ENCODE measurements around the gene RFNG. TPM values are rescaled to one million over a fixed set of nuclear protein-coding genes. Genes with fewer than 3 reads are reported as not detected.
A peak's percentile ranks its signal among the peaks of the same experiment; 100 is the strongest.

RFNG gene
- total and polyA plus RNA-seq, 2 of the 13 experiments (the other 11 are each of a cell fraction or from before 2014, with no cell fraction given), result 61.4 to 64.0 TPM

- TF ChIP-seq ELF1 (CRISPR knock-in tag; IDR thresholded peaks at IDR 0.05) (peak; percentile 35; the same call in 1 of the 2 replicates), U2AF1 (optimal IDR thresholded peaks at IDR 0.05; ENCODE audit: low read depth, low read length) (no peak), HHEX (CRISPR knock-in tag; IDR thresholded peaks at IDR 0.05) (no peak), ARID3A (IDR thresholded peaks at IDR 0.05; ENCODE audit: low read depth, low read length) (no peak), STAT5B (CRISPR knock-in tag; IDR thresholded peaks at IDR 0.05) (peak; percentile 95), ZNF512B (CRISPR knock-in tag; IDR thresholded peaks at IDR 0.05; ENCODE audit: borderline replicate concordance) (no peak), KAT7 (CRISPR knock-in tag; IDR thresholded peaks at IDR 0.05; ENCODE audit: borderline replicate concordance) (peak; percentile 99), ISX (CRISPR knock-in tag; conservative IDR thresholded peaks at IDR 0.05) (no peak), ZNF749 (CRISPR knock-in tag; IDR thresholded peaks at IDR 0.05; ENCODE audit: borderline replicate concordance) (peak; percentile 95; the same call in 1 of the 2 replicates), ZNF672 (CRISPR knock-in tag; IDR thresholded peaks at IDR 0.05) (no peak; the same call in 1 of the 2 replicates), ZNF496 (CRISPR knock-in tag; IDR thresholded peaks at IDR 0.05; ENCODE audit: insufficient replicate concordance) (no peak), THAP9 (CRISPR knock-in tag; IDR thresholded peaks at IDR 0.05; ENCODE audit: borderline replicate concordance) (peak; percentile 77), ZNF562 (CRISPR knock-in tag; IDR thresholded peaks at IDR 0.05; ENCODE audit: borderline replicate concordance) (no peak; the same call in 1 of the 2 replicates), ZBTB34 (CRISPR knock-in tag; IDR thresholded peaks at IDR 0.05) (peak; percentile 70; the same call in 1 of the 2 replicates), ZNF33A (CRISPR knock-in tag; IDR thresholded peaks at IDR 0.05; ENCODE audit: borderline replicate concordance) (no peak; the same call in 1 of the 2 replicates), GPBP1L1 (CRISPR knock-in tag; IDR thresholded peaks at IDR 0.05) (no peak), ZNF678 (CRISPR knock-in tag; IDR thresholded peaks at IDR 0.05) (peak; percentile 86; the same call in 1 of the 2 replicates)
These were observed 14.2 kb upstream of the RFNG start, which contains the start of gene DUS1L (continued) for GRCh38 chr17:82065638-82066303.
